GM12864 (cell line): Measurements from ENCODE around the gene CAMK2N2.
A peak's percentile ranks its signal among the peaks of the same experiment; 100 is the strongest.
"Not testable (repeated sequence)": the region's sequence is repeated elsewhere in the genome, so short reads cannot be mapped to it uniquely, and the experiment has no call there.

Source experiments
- DNase-seq: peaks from one replicate; pipeline ENCODE4 v3.0.0-alpha.2; 2011; ENCODE audit warnings: low read depth
- H3K4me3 ChIP-seq: 2 replicates; pipeline ENCODE4 v1.5.1; 2011; ENCODE audit warnings: mild to moderate bottlenecking, low read depth, low read length, control low read depth
- TF ChIP-seq, protein P1 (sequence below): IDR thresholded peaks from 2 replicates; pipeline ENCODE4 v1.5.1; 2011; ENCODE audit warnings: low read depth, mild to moderate bottlenecking, moderate library complexity, low read length, control low read depth, inconsistent platforms; ENCODE audit errors: missing control alignments

Gene CAMK2N2

DNA sequence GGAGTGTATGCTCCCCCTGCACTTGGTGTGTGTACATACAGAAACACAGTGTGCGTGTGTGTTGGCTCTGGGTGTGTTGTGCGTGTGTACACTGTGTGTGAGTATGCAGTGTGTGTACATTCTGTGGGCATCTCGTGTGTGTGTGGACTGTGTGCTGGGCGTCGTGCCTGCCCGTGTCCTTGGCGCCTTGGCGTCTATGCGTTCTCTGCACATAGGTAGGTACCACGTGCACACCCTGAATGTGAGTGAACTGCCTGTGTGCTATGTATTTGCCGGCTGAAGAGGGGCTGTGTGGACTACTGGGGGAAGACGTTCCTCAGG, 14.0 kb upstream of the CAMK2N2 start:
- no peak for DNase-seq
- no peak overlapping the region for H3K4me3 ChIP-seq
- TF ChIP-seq, protein P1, sequence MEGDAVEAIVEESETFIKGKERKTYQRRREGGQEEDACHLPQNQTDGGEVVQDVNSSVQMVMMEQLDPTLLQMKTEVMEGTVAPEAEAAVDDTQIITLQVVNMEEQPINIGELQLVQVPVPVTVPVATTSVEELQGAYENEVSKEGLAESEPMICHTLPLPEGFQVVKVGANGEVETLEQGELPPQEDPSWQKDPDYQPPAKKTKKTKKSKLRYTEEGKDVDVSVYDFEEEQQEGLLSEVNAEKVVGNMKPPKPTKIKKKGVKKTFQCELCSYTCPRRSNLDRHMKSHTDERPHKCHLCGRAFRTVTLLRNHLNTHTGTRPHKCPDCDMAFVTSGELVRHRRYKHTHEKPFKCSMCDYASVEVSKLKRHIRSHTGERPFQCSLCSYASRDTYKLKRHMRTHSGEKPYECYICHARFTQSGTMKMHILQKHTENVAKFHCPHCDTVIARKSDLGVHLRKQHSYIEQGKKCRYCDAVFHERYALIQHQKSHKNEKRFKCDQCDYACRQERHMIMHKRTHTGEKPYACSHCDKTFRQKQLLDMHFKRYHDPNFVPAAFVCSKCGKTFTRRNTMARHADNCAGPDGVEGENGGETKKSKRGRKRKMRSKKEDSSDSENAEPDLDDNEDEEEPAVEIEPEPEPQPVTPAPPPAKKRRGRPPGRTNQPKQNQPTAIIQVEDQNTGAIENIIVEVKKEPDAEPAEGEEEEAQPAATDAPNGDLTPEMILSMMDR, result no peak

DNA sequence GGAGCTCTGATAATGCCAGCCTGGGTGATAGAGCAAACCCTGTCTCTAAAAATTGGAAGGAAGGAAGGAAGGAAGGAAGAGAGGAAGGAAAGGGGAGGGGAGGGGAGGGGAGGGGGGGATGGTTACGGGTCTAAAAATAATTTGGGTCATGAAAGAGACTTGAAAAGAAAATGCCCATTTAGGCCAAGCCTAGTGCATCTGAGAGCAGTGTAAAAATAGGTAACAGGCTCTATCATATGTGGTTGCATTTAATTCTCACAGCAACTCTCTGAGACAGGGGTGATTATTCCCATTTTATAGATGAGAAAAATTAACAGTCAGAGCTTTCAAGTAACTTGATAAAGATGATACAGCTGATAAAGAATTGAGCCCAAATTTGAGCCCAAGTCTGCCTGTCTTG, 10.9 kb upstream of the CAMK2N2 start:
- H3K4me3 ChIP-seq, result no peak overlapping the region
- TF ChIP-seq, protein P1, result no peak
- DNase-seq, result no peak

DNA sequence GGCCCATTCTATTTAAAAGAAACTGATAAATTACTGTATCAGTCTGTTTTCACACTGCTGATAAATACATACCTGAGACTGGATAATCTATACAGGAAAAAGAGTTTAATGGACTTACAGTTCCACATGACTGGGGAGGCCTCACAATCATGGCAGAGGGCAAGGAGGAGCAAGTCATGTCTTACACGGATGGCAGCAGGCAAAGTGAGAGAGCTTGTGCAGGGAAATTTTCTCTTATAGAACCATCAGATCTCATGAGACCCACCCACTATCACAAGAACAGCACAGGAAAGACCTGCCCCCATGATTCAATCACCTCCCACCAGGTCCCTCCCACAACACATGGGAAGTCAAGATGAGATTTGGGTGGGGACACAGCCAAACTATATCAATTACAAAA, 5.9 kb upstream of the CAMK2N2 start:
- H3K4me3 ChIP-seq, DNase-seq: not testable (repeated sequence)

DNA sequence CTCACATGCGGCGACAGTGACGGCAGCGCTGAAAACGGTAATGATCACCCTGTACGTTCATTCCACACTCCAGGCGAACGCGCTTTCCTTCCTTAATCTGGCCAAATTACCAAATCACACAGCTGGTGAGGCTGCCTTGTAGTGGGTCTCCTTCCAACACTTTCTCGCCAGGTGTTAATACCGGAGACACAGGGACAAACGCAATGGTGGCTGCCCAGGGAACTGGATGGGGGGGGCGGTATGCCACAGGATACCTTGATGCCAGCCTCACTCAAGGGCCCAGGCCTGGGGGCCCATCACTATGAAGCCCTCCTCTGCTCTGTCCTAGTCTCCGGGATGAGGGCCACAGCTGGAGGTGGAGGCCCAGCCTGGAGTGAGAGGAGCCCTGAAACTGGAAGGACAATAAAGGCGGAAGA, 1.4 kb upstream of the CAMK2N2 start:
- TF ChIP-seq, protein P1, result no peak
- DNase-seq, result no peak
- no peak overlapping the region for H3K4me3 ChIP-seq

DNA sequence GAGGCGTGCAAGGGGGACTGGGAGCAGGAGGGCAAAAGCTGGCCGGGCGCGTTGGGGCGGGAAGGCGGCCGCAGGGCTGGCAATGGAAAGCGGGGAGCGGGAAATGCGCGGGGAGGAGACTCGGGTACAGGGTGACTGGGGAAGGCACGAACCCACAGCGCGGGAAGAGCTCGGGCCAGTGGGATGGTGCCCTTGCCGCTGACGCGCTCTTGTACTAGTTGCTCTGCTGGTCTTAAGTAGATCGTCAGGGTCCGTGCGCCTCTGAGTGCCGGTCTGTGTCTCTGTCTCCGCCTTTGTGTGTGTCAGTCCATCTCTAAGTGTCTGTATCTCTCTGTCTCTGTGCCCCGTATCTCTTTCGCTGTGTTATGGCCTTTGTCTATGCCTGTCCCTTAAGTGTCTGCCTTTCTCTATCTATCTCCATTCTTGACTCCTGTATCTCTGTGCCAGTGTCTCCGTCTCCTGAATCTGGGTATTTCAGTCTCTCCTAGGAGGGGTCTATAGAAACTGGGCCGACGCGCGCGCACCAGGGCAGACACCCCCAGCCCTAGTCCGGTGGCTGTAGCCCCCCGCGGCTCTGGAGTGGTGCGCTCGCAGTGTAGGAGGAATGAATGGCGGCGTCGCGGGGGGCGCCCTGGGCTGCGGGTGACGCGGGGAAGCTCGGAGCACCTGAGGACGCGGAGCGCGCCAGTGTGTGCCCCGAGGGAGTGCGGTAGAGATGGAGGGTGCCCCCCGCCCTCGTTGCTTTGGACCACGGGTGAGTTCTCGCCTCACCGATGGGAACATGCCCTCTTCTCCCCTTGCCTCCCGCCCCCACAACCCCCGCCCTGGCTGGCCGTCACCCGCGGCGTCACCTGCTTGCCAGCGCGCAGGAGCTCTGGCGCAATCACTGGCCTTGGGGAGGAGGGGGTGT, 756 bp upstream of the CAMK2N2 start:
- no peak for DNase-seq
- peak overlapping the region; percentile 34 for H3K4me3 ChIP-seq
- TF ChIP-seq, protein P1, result no peak

DNA sequence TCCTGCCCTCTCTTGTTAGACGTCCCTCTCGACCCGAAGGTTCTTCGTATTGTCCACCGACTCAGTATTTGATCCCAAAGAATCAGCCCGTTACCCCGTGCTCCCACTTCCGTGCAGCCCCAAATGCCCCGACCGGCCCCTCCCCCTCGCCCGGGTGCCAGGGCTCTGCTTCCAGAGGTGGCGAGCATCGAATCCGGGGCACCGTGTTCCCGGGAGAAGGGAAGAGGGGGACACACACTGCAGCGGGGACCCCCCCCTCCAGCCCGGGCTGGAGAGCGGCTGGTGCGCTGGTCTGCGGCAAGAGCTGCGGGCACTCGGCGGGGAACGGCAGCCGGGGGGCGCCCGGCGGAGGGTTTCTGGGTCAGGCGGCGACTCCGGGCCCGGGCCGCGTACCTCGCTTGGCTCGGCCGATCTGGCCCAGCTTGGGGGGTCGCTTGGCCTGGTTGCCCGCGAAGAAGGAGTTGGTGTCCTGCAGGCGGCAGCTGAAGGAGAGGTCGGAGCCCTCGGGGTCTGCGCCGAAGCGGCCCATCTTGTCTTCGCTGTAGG, 556 bp downstream of the CAMK2N2 start:
- TF ChIP-seq, protein P1, result no peak
- no peak for DNase-seq
- peak overlapping the region; percentile 41 for H3K4me3 ChIP-seq

DNA sequence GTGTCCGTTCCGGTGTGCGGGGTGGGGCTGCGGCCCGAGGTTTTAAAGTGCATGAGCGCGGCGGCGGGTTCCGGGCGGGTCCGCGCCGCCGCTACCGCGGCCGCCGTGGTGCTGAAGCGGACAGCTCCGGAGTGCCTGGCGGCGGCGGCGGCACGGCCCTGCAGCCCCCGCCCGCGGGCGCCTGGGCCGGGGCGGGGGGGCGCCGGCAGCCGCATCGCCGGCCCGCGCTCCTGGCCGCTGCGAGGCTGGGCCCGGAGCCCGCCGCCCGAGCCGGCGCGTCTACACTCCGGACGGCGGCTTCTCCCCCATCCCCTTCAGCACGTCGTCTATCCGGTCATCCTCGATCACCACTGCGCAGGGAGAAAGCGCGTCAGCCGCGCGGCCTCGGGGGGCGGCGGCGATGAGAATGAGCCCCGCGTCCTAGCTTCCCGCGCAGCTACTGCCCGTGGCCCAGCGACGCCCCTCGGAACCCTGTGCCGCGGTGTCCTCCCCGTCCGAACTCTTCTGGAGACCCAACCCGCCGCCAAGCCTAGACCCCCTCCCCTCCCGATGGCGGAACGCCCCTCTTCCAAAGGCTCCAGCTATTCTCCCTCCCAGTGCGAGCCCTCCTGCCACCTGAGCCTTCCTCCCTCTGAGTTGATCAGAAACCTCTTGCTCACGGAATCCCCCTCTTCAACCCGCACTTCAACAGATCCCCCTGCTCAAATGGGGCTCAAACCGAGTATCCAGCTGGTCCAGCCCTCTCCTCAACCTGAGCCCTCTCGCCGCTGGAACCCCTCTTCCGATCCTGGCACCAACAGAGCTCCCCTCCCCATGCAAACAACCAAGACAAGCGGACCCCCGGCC, 1.3 kb downstream of the CAMK2N2 start:
- no peak for DNase-seq
- H3K4me3 ChIP-seq, result no peak overlapping the region
- TF ChIP-seq, protein P1, result no peak
